ENCODE results near the gene SLC11A2. TPM values are rescaled to one million over a fixed set of nuclear protein-coding genes. Genes with fewer than 3 reads are reported as not detected.

SLC11A2 gene
- total RNA-seq, 4 donors from 2014 or later: 43.3 to 64.8 (median 50.8) TPM

DNA sequence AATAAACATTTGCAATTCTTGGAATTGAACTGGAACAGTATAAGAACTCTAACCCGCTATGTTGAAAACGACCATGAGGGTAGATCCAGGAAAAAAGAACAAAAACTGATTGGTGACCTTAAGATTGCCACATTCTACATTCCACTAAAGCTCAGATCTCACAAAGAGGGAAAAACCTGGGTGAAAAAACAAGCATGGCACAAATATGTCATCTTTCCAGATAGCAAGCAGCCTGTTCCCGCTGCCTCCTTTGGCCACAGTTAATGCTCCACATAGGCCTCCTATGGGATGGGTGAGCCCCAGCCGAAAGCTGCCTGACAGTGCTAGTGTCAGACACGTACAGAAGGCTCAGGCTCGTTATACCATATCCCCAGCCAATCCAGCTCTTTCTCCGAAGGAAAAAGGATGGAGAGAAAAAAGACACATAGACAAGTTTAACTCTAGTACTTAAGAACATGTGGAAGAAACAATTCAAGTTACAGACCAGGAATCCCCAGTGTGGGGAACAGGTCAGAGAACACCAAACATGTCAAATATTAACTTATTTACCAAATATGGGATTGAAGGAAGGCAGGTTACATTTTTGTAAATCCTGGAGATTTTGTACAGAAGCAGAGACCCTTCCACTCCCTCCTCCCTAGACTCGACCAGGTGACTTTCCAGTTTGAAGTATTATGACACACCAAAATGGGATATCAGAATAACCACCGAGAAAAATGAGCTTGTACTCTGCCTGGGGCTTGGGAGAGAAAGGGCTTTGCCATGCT, 36.6 kb upstream of the SLC11A2 start:
- TF ChIP-seq, protein P1, sequence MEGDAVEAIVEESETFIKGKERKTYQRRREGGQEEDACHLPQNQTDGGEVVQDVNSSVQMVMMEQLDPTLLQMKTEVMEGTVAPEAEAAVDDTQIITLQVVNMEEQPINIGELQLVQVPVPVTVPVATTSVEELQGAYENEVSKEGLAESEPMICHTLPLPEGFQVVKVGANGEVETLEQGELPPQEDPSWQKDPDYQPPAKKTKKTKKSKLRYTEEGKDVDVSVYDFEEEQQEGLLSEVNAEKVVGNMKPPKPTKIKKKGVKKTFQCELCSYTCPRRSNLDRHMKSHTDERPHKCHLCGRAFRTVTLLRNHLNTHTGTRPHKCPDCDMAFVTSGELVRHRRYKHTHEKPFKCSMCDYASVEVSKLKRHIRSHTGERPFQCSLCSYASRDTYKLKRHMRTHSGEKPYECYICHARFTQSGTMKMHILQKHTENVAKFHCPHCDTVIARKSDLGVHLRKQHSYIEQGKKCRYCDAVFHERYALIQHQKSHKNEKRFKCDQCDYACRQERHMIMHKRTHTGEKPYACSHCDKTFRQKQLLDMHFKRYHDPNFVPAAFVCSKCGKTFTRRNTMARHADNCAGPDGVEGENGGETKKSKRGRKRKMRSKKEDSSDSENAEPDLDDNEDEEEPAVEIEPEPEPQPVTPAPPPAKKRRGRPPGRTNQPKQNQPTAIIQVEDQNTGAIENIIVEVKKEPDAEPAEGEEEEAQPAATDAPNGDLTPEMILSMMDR (IDR thresholded peaks at IDR 0.05; ENCODE audit: low read depth): no peak

DNA sequence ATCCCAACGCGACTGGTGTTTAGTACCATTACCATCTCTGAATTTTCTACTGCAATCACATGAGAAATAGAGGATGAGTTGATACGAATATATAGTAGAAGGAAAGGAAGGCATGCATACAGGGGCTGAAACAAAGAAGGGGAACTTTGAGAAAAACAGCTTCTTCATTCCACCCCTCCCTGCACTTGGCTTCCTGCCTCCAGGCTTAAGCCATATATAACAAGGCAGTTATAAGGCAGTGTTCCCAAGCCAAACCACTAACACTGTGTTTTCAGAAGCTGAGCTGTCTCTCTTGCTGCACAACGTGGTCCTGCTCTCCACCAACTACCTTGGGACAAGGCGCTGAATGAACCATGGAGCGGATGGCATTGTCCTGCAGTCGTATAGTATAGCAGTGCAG, 32.9 kb upstream of the SLC11A2 start:
- TF ChIP-seq, protein P1 (IDR thresholded peaks at IDR 0.05; ENCODE audit: low read depth): no peak

DNA sequence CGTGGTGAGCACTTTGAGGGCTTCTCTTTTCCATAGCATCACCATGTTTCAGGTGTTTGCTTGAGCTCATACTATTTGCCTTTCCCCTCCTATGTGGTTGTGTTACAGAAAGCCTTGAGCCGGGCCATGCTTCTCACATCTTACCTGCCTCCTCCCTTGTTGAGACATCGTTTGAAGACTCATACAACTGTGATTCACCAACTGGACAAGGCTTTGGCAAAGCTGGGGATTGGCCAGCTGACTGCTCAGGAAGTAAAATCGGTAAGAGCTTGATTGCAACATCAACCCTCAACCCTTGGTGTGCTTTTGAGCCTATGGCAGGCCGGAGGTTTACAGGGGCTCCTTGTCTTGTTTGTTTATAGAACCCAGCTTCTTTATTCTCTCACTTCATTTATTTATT, 30.1 kb upstream of the SLC11A2 start:
- TF ChIP-seq, protein P1 (IDR thresholded peaks at IDR 0.05; ENCODE audit: low read depth): no peak

DNA sequence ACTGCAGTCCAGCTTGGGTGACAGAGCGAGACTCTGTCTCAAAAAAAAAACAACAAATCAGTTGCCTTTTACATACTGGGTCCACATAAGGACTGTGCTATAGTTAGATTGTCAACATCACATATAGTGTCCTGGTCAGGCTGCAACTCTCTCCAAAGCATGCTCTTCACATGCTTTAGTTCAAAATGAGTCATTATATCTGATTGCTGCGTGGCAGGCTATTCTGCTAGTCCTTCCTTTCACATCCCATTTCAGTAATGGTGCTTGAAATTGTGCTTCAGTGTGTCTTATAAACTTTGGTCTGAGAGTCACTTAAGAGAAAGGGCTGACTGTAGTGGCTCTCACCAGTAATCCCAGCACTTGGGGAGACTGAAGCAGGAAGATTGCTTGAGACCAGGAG, 28.9 kb upstream of the SLC11A2 start:
- TF ChIP-seq, protein P1 (IDR thresholded peaks at IDR 0.05; ENCODE audit: low read depth): no peak

DNA sequence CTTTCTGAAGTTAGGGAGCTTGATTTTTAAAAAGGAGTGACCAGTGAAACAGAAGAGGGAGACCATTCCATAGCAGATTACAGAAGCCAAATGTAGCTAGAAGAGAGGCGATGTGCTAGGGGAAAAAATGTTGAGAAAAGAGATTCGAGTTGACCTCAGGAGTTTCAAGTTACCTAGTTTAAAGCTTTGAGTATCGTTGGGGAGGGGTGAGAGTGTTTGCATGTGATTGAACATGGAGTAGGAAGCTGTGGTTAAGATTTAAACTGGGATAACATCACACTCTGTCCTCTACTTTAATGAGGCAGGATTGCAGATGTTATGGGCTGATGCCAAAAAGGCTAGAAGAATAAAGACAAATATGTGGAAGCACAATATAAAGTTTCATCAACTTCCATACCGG, 25.6 kb upstream of the SLC11A2 start:
- TF ChIP-seq, protein P1 (IDR thresholded peaks at IDR 0.05; ENCODE audit: low read depth): no peak

DNA sequence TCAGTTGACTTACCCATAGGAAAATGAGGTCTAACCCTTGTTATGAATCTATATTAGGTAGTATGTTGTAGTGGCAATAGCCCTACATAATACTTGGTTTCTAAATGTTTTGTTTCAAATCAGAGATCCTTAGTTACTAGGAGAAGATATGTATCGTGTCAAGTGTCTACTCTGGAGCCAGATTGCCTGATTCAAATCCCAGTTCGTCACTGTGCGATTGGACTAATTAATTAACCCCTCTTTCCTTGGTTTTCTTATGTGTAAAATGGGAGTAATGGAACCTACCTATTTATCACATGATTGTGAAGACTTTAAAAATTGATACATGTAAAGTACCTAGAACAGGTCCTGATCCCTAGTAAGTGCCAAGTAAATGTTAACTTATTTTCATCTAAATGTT, 23.3 kb upstream of the SLC11A2 start:
- TF ChIP-seq, protein P1 (IDR thresholded peaks at IDR 0.05; ENCODE audit: low read depth): no peak

DNA sequence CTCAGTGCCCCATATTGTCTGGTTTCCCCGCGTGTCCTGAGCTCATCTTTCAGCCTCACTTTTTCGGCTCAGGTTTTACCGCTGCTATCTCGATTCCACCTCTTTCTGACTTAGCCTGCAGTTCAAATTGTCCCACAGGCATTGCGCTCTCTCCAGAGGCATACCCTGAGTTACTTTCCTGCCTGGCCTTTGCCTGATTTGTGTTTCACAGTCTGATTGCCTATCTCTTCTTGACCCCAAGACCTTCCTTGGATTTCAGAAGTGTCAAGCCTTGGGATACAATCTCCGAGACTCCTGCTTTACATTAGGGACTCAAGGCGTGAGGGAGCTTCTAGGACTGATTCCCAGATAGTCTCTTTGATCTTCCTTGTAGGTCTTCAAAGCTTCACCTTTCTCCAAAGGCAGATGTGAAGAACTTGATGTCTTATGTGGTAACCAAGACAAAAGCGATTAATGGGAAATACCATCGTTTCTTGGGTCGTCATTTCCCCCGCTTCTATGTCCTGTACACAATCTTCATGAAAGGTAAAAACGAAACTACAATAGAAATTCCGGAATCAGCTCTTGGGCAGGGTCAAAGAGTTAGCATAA, 22.6 kb upstream of the SLC11A2 start:
- TF ChIP-seq, protein P1 (IDR thresholded peaks at IDR 0.05; ENCODE audit: low read depth): no peak
